Activated effector memory CD4-positive, alpha-beta T cell treated with Interleukin-2 at 50 U/mL for 16 hours (primary cell): ENCODE data around the gene CDK14.

Source experiments
- DNase-seq: peaks from one replicate; pipeline ENCODE4 v3.0.0-alpha.2; 2020

The CDK14 gene

GRCh38 chr7:90817151-90817550, 221.0 kb downstream of the CDK14 start:
- DNase-seq = no peak

- DNase-seq = no peak
Observed at GRCh38 chr7:90817846-90818245, 221.7 kb downstream of the CDK14 start.

GRCh38 chr7:90818341-90818740, 222.2 kb downstream of the CDK14 start:
- no peak for DNase-seq

- DNase-seq = no peak
Observed at GRCh38 chr7:90821961-90822620, 226.0 kb downstream of the CDK14 start.

- DNase-seq = no peak
Observed at GRCh38 chr7:90824386-90825307, 228.5 kb downstream of the CDK14 start.

GRCh38 chr7:90825779-90826178, 229.7 kb downstream of the CDK14 start:
- no peak for DNase-seq

GRCh38 chr7:90828601-90829000, 232.5 kb downstream of the CDK14 start:
- no peak for DNase-seq

- no peak for DNase-seq
Observed at GRCh38 chr7:90830308-90830707, 234.2 kb downstream of the CDK14 start.

- DNase-seq = no peak
Observed at GRCh38 chr7:90832726-90833125, 236.6 kb downstream of the CDK14 start.

- DNase-seq = no peak
Observed at GRCh38 chr7:90833443-90833842, 237.3 kb downstream of the CDK14 start.

- DNase-seq = no peak
Observed at GRCh38 chr7:90834771-90835170, 238.7 kb downstream of the CDK14 start.

- no peak for DNase-seq
Observed at GRCh38 chr7:90835861-90836260, 239.7 kb downstream of the CDK14 start.

GRCh38 chr7:90836937-90837336, 240.8 kb downstream of the CDK14 start:
- no peak for DNase-seq

- no peak for DNase-seq
Observed at GRCh38 chr7:90838799-90839198, 242.7 kb downstream of the CDK14 start.

GRCh38 chr7:90839316-90839715, 243.2 kb downstream of the CDK14 start:
- DNase-seq = no peak

GRCh38 chr7:90839727-90840291, 243.7 kb downstream of the CDK14 start:
- no peak for DNase-seq

- no peak for DNase-seq
Observed at GRCh38 chr7:90841759-90842429, 245.8 kb downstream of the CDK14 start.

GRCh38 chr7:90842430-90842788, 246.3 kb downstream of the CDK14 start:
- no peak for DNase-seq

GRCh38 chr7:90843472-90843871, 247.4 kb downstream of the CDK14 start:
- DNase-seq = no peak

GRCh38 chr7:90844421-90844820, 248.3 kb downstream of the CDK14 start:
- no peak for DNase-seq

- DNase-seq = no peak
Observed at GRCh38 chr7:90846192-90846591, 250.1 kb downstream of the CDK14 start.

- no peak for DNase-seq
Observed at GRCh38 chr7:90850066-90850465, 253.9 kb downstream of the CDK14 start.

GRCh38 chr7:90850471-90850870, 254.3 kb downstream of the CDK14 start:
- no peak for DNase-seq
